Activated T-helper 17 cell treated with anti-CD3 and anti-CD28 coated beads, Interleukin-2, amount 50 U/mL, for 72 hours (primary cell): ENCODE measurements around the gene SMIM33. TPM values are rescaled to one million over a fixed set of nuclear protein-coding genes. Genes with fewer than 3 reads are reported as not detected.

ENCODE experiments used
- ATAC-seq: fragments of 150-1000 bp; cut with Tn5 transposase; replicated peaks from 2 replicates; pipeline ENCODE4 v1.10.0; 2021; ENCODE audit warnings: mild to moderate bottlenecking, moderate library complexity
- H3K27ac Mint-ChIP-seq: one replicate; pipeline ENCODE4 v1.8.0; 2022; ENCODE audit warnings: mixed read lengths
- H3K27me3 Mint-ChIP-seq: one replicate; pipeline ENCODE4 v1.8.0; 2022; ENCODE audit warnings: mixed read lengths
- H3K36me3 Mint-ChIP-seq: one replicate; pipeline ENCODE4 v1.8.0; 2022; ENCODE audit warnings: low read depth, mild to moderate bottlenecking, mixed read lengths
- H3K4me1 Mint-ChIP-seq: one replicate; pipeline ENCODE4 v1.8.0; 2022; ENCODE audit warnings: mixed read lengths
- H3K4me3 Mint-ChIP-seq: one replicate; pipeline ENCODE4 v1.8.0; 2022; ENCODE audit warnings: mild to moderate bottlenecking, mixed read lengths
- H3K9me3 Mint-ChIP-seq: one replicate; pipeline ENCODE4 v1.8.0; 2022; ENCODE audit warnings: mixed read lengths
- total RNA-seq, 2 donors: library from RNA; stranded (reverse); gene quantifications; one replicate each; pipeline ENCODE4 v1.2.3, GENCODE V29; 2022

SMIM33 gene
- total RNA-seq, 2 donors from 2014 or later: 0.54 to 0.90 TPM

DNA sequence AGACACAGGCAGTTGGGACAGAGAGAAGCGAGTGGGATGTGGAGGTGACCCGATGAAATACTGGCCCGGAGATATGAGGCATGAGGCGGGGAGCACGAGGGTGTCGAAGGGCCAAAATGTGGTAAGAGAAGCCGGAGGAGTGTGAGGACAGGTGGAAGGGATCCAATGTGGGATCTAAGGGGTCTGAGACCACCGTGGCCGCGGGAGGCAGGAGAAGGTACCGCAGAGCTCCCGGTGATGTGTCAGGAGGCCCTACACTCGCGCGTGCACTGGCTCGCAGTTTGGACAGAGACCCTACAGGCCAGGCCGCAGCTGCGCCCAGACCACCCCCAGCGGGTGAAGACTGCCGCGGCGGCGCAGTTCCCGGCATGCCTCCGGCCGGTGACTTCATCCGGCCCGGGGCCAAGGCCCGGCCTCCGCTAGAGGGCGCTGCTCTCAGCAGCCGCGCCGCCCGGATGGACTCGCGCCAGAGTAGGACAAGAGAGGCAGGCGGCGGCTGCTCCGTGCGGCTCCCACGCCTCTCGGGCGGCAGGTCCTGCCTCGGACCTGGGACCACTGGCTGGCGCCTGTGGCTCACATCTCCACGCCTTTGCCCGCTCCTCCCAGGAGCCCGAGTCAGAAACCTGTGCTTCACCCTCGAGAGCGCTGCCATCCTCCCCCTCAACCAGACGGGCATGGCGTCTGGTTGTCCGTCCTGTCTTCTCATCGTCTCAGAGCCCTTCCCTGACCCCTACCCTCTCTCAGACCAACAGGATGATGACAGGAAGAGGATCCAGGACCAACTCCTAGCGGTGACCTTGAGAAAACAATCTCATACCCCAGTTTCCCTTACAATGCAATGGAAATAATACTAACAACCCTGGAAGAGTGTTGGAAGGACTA is 47.1 kb downstream of the SMIM33 start:
- peak overlapping the region; percentile 82 for H3K4me3 Mint-ChIP-seq
- H3K27me3 Mint-ChIP-seq: no peaks in the 10 kb centered on the region
- peak; percentile 88 for ATAC-seq
- H3K4me1 Mint-ChIP-seq: peaks cover 30% of the 10 kb centered on the region
- no peaks in the 10 kb centered on the region for H3K36me3 Mint-ChIP-seq
- H3K9me3 Mint-ChIP-seq: no peaks in the 10 kb centered on the region
- H3K27ac Mint-ChIP-seq: peak overlapping the region; percentile 91

Other genes starting within 250 kb of the SMIM33 start
- 100 to 1,000 TPM; 184 to 204 TPM for gene MATR3, start 177.3 kb upstream of the SMIM33 start, total RNA-seq
- 100 to 1,000 TPM; 102 to 157 TPM for gene PAIP2, start 129.2 kb upstream of the SMIM33 start, total RNA-seq
- 1 to 10 TPM in 1 of 2 donors, under 1 TPM in 1; 0.95 to 1.6 TPM for gene SLC23A1, start 87.7 kb upstream of the SMIM33 start, total RNA-seq
- gene MZB1, start 81.1 kb upstream of the SMIM33 start, total RNA-seq: 10 to 100 TPM; 39.9 to 55.2 TPM
- gene PROB1, start 75.9 kb upstream of the SMIM33 start, total RNA-seq: 1 to 10 TPM; 4.7 to 6.4 TPM
- gene SPATA24, start 66.9 kb upstream of the SMIM33 start, total RNA-seq: 1 to 10 TPM; 5.6 to 9.2 TPM
- gene DNAJC18, start 31.5 kb upstream of the SMIM33 start, total RNA-seq: 10 to 100 TPM; 23.4 to 41.5 TPM
- 1 to 10 TPM; 3.3 to 4.1 TPM for gene ECSCR, start 8.3 kb upstream of the SMIM33 start, total RNA-seq
- gene STING1, start 11.8 kb downstream of the SMIM33 start, total RNA-seq: 100 to 1,000 TPM; 360 to 423 TPM
- 100 to 1,000 TPM; 200 to 270 TPM for gene UBE2D2, start 90.3 kb downstream of the SMIM33 start, total RNA-seq
- gene CXXC5, start 177.3 kb downstream of the SMIM33 start, total RNA-seq: 1 to 10 TPM in 1 of 2 donors, under 1 TPM in 1; 0.89 to 2.7 TPM